ENCODE results near the gene LMO3. TPM values are rescaled to one million over a fixed set of nuclear protein-coding genes. Genes with fewer than 3 reads are reported as not detected.

LMO3 gene
- total RNA-seq, 2 donors from 2014 or later, result not detected

- no peak for ATAC-seq (replicated peaks in 1 of 2)
Measured at GRCh38 chr12:16590645-16591044, 15.3 kb downstream of the LMO3 start.

DNA sequence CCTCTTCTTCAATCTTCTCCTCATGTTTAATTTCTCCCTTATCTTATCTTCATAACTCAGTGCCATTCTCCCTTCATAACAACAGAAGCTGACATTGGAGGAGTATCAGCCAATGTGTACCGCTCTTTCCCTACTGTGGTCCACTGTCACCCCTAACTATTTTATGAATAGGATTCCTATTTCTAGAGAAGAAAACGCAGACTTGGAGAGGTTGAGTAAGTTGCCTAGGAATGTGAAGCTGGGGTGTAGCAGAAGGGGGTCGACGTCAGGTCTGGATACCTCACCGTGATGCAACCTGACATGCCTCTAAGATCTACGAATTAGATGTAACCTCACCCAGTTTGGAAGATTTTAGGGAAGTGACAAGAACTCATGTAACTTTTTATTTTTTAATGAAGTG lies 17.1 kb downstream of the LMO3 start:
- Mint-ChIP-seq H3K4me1 (ENCODE audit: low read depth) (no peaks in the 10 kb centered on the region), H3K4me3 (no peak overlapping the region), H3K9me3 (peaks cover 2 to 8% of the 10 kb centered on the region in 2 donors), H3K36me3 (ENCODE audit: insufficient read depth in 2 of 2) (no peaks in the 10 kb centered on the region), H3K27me3 (ENCODE audit: low read depth) (no peaks in the 10 kb centered on the region), H3K27ac (no peak overlapping the region)
- ATAC-seq (replicated peaks in 1 of 2) (no peak), DNase-seq (no peak)

More at GRCh38 chr12:16590645-16591044, 15.3 kb downstream of the LMO3 start:
- Mint-ChIP-seq H3K9me3 (peaks cover 0 to 4% of the 10 kb centered on the region in 2 donors), H3K36me3 (ENCODE audit: insufficient read depth in 2 of 2) (no peaks in the 10 kb centered on the region), H3K27ac (no peak overlapping the region), H3K4me3 (no peak overlapping the region), H3K27me3 (ENCODE audit: low read depth) (no peaks in the 10 kb centered on the region), H3K4me1 (ENCODE audit: low read depth) (no peaks in the 10 kb centered on the region)
- no peak for DNase-seq

DNA sequence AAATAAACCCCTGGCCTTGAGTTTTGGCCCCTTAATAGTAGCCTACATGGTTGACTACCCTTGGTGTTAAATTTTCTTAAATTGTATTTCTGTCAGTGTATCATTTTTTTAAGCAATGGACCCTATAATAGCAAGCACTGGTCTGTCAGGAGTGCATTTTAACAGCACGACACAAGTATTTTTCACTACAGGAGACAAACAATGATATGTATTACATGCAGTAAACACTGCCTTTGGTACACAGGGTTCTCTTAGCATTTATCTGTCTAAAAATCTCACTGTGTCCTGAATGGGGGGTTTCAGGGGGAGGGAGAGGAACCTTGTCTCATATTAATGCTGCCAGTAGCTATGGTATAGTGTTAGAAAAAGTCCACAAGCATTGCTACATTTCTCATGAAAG lies 18.4 kb downstream of the LMO3 start:
- ATAC-seq (replicated peaks in 1 of 2) (no peak), DNase-seq (no peak)
- no peak overlapping the region for H3K27ac Mint-ChIP-seq
- H3K27me3 Mint-ChIP-seq (ENCODE audit: low read depth), result no peaks in the 10 kb centered on the region
- no peaks in the 10 kb centered on the region for H3K4me1 Mint-ChIP-seq (ENCODE audit: low read depth)
- no peaks in the 10 kb centered on the region for H3K36me3 Mint-ChIP-seq (ENCODE audit: insufficient read depth in 2 of 2)
- peaks cover 10 to 12% of the 10 kb centered on the region in 2 donors for H3K9me3 Mint-ChIP-seq
- no peak overlapping the region for H3K4me3 Mint-ChIP-seq

DNA sequence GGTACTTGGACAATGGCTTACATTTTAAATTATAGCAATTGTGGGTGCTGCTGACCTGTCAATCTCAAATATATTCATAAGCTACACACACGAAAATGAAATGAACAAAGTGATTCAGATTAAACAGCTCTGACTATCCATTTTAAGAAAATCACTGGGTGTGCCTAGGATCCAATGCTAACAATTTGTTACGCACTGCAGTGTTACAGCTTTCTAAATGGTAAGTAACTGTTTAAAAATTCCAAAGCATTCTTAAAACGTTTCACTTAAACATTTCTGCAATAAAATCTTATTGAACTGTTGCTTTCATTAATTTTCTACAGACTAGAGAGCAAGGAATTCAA lies 18.9 kb downstream of the LMO3 start:
- H3K4me3 Mint-ChIP-seq, result no peak overlapping the region
- no peaks in the 10 kb centered on the region for H3K4me1 Mint-ChIP-seq (ENCODE audit: low read depth)
- H3K27me3 Mint-ChIP-seq (ENCODE audit: low read depth), result no peaks in the 10 kb centered on the region
- no peak for DNase-seq
- H3K9me3 Mint-ChIP-seq, result peaks cover 10 to 12% of the 10 kb centered on the region in 2 donors
- no peak overlapping the region for H3K27ac Mint-ChIP-seq
- H3K36me3 Mint-ChIP-seq (ENCODE audit: insufficient read depth in 2 of 2), result no peaks in the 10 kb centered on the region
- no peak for ATAC-seq (replicated peaks in 1 of 2)

DNA sequence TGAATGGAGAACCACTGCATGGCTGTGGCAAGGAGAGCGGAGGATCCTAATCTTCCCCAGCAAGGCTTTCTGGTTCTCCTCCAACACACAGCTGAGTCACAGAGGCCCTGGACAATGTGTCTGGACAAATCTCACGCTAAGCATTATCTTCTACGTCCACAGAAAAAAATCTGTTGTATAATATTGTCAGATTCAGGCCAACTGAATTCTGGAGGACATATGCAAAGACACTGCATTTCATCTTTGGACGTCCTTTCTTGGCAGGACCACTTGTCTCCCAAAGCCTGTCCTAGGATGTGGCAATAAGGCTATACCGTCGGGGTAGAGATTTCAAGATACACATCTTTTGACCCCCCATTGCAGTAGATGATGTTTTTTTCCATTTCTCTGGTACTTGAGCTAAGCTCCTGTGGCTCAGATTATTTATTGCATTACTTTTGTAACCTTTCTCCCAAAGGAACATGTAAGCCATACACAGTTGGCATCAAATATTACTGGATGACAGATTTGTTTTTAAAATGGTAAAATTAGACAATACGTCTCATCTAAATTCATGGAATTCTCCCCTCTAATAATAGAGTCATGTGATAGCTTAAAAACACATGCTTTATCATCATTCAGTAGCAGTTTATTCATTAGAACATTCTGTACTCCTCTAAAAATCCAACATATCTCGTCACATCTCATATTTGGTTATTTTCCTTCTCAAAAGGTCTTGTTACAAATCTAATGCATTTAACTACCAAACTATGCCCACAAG lies 19.4 kb downstream of the LMO3 start:
- H3K27me3 Mint-ChIP-seq (ENCODE audit: low read depth), result no peaks in the 10 kb centered on the region
- DNase-seq, result no peak
- H3K27ac Mint-ChIP-seq, result no peak overlapping the region
- no peak for ATAC-seq (replicated peaks in 1 of 2)
- H3K4me1 Mint-ChIP-seq (ENCODE audit: low read depth), result no peaks in the 10 kb centered on the region
- no peak overlapping the region for H3K4me3 Mint-ChIP-seq
- peaks cover 10 to 12% of the 10 kb centered on the region in 2 donors for H3K9me3 Mint-ChIP-seq
- H3K36me3 Mint-ChIP-seq (ENCODE audit: insufficient read depth in 2 of 2), result no peaks in the 10 kb centered on the region

DNA sequence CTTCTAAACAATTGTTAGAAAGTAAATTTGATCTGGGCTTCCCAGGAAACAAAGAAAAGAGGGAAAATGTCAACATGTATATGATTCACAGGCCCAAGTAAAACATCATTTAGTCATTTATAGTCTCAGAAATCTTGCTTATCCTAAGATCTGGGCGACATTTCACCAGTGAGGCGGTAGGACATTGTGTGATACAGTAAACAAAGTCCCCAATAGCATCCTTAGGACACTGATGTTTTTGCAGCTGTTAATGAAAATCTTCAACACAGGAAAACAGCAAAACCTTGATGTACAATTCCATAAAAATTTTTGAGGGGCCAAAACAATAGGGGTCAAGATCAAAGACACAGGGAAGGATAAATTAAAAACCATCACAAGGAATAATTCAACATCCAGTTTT lies 20.2 kb downstream of the LMO3 start:
- no peak overlapping the region for H3K27ac Mint-ChIP-seq
- no peaks in the 10 kb centered on the region for H3K4me1 Mint-ChIP-seq (ENCODE audit: low read depth)
- H3K4me3 Mint-ChIP-seq, result no peak overlapping the region
- no peak for DNase-seq
- H3K27me3 Mint-ChIP-seq (ENCODE audit: low read depth), result no peaks in the 10 kb centered on the region
- H3K36me3 Mint-ChIP-seq (ENCODE audit: insufficient read depth in 2 of 2), result no peaks in the 10 kb centered on the region
- peaks cover 10 to 12% of the 10 kb centered on the region in 2 donors for H3K9me3 Mint-ChIP-seq
- ATAC-seq (replicated peaks in 1 of 2), result no peak

GRCh38 chr12:16583969-16584745 lies 21.8 kb downstream of the LMO3 start:
- DNase-seq, result no peak
- no peak for ATAC-seq (replicated peaks in 1 of 2)
- Mint-ChIP-seq H3K36me3 (ENCODE audit: insufficient read depth in 2 of 2) (no peaks in the 10 kb centered on the region), H3K27ac (no peak overlapping the region), H3K9me3 (peaks cover 10 to 12% of the 10 kb centered on the region in 2 donors), H3K27me3 (ENCODE audit: low read depth) (no peaks in the 10 kb centered on the region), H3K4me1 (ENCODE audit: low read depth) (no peaks in the 10 kb centered on the region), H3K4me3 (no peak overlapping the region)

DNA sequence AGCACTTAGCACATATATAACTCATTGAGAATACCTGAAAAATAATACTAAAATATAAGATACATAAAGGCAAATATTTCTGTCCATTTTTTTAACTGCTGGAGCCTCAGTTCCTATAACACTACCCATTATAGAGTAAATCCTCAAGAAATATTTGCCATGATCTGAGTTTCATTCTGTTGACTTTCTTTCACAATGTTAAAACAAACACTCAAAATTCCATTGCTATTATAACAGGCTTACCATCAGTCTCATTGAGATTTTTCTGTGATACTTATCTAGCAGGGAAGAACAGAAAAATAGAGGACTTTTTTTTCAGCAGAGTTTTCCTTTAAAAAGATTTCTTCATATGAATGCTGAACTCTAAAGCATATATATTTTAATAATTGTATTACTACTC lies 24.5 kb downstream of the LMO3 start:
- ATAC-seq (replicated peaks in 1 of 2) (no peak), DNase-seq (no peak)
- no peak overlapping the region for H3K27ac Mint-ChIP-seq
- H3K36me3 Mint-ChIP-seq (ENCODE audit: insufficient read depth in 2 of 2), result no peaks in the 10 kb centered on the region
- H3K4me3 Mint-ChIP-seq, result no peak overlapping the region
- no peaks in the 10 kb centered on the region for H3K4me1 Mint-ChIP-seq (ENCODE audit: low read depth)
- no peaks in the 10 kb centered on the region for H3K27me3 Mint-ChIP-seq (ENCODE audit: low read depth)
- H3K9me3 Mint-ChIP-seq, result peaks cover 7 to 13% of the 10 kb centered on the region in 2 donors

- peaks cover 11 to 14% of the 10 kb centered on the region in 2 donors for H3K9me3 Mint-ChIP-seq
- peaks cover 0 to 2% of the 10 kb centered on the region in 2 donors for H3K36me3 Mint-ChIP-seq (ENCODE audit: insufficient read depth in 2 of 2)
- H3K4me1 Mint-ChIP-seq (ENCODE audit: low read depth), result no peaks in the 10 kb centered on the region
- H3K27me3 Mint-ChIP-seq (ENCODE audit: low read depth), result no peaks in the 10 kb centered on the region
- no peak overlapping the region for H3K27ac Mint-ChIP-seq
- ATAC-seq (replicated peaks in 1 of 2), result no peak
- H3K4me3 Mint-ChIP-seq, result no peak overlapping the region
- DNase-seq, result no peak
Measured at GRCh38 chr12:16579041-16579440, 26.9 kb downstream of the LMO3 start.

GRCh38 chr12:16573398-16574077 lies 32.4 kb downstream of the LMO3 start:
- no peak for DNase-seq
- H3K9me3 Mint-ChIP-seq, result peaks cover 6 to 9% of the 10 kb centered on the region in 2 donors
- no peaks in the 10 kb centered on the region for H3K4me1 Mint-ChIP-seq (ENCODE audit: low read depth)
- peaks cover 0 to 2% of the 10 kb centered on the region in 2 donors for H3K36me3 Mint-ChIP-seq (ENCODE audit: insufficient read depth in 2 of 2)
- ATAC-seq (replicated peaks in 1 of 2), result no peak
- no peaks in the 10 kb centered on the region for H3K27me3 Mint-ChIP-seq (ENCODE audit: low read depth)
- H3K27ac Mint-ChIP-seq, result no peak overlapping the region
- H3K4me3 Mint-ChIP-seq, result no peak overlapping the region

- H3K4me1 Mint-ChIP-seq (ENCODE audit: low read depth), result no peaks in the 10 kb centered on the region
- no peak overlapping the region for H3K27ac Mint-ChIP-seq
Measured at GRCh38 chr12:16568873-16569272, 37.1 kb downstream of the LMO3 start.

DNA sequence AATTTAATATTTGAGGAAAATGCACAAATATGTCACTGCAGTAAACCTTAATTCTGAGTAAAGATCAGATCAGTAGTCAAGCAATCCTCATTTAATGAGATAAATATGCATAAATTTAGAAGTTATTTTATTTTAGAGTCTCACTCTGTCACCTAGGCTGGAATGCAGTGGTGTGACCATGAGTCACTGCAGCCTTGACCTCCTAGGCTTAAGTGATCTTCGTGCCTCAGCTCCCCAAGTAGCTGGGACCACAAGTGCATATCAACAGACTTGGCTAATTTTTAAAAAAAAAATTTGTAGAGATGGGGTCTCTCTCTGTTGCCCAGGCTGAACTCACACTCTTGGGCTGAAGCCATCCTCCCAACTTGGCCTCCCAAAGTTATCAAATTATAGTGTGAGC lies 41.3 kb downstream of the LMO3 start:
- no peak overlapping the region for H3K27ac Mint-ChIP-seq
- no peak overlapping the region for H3K4me3 Mint-ChIP-seq
- H3K9me3 Mint-ChIP-seq, result peaks cover 4 to 8% of the 10 kb centered on the region in 2 donors
- H3K36me3 Mint-ChIP-seq (ENCODE audit: insufficient read depth in 2 of 2), result no peaks in the 10 kb centered on the region
- DNase-seq (no peak), ATAC-seq (replicated peaks in 1 of 2) (no peak)
- H3K27me3 Mint-ChIP-seq (ENCODE audit: low read depth), result no peaks in the 10 kb centered on the region
- no peaks in the 10 kb centered on the region for H3K4me1 Mint-ChIP-seq (ENCODE audit: low read depth)

More at GRCh38 chr12:16568873-16569272, 37.1 kb downstream of the LMO3 start:
- ATAC-seq (replicated peaks in 1 of 2) (no peak), DNase-seq (no peak)
- H3K9me3 Mint-ChIP-seq, result peaks cover 5 to 6% of the 10 kb centered on the region in 2 donors
- H3K36me3 Mint-ChIP-seq (ENCODE audit: insufficient read depth in 2 of 2), result no peaks in the 10 kb centered on the region
- no peak overlapping the region for H3K4me3 Mint-ChIP-seq
- H3K27me3 Mint-ChIP-seq (ENCODE audit: low read depth), result no peaks in the 10 kb centered on the region

DNA sequence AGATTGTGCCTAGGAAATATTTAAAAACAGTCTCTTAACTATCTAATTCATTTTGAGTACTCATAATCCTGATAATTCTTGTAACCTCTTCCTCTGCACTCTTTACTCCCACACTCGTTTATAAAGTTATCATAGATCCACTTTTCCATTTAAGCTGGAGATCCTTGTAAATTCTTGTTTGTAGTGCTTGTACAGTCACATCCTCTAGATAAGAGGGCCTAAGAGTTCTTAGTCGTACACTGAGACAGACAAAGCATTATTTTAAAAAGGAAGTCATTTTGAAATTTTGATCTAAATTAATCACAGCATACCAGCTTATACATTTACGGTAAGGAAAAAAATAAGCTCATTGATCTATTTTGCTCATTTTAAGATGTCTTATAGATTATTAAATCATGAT lies 42.5 kb downstream of the LMO3 start:
- Mint-ChIP-seq H3K4me1 (ENCODE audit: low read depth) (no peaks in the 10 kb centered on the region), H3K4me3 (no peak overlapping the region), H3K9me3 (peaks cover 4 to 8% of the 10 kb centered on the region in 2 donors), H3K36me3 (ENCODE audit: insufficient read depth in 2 of 2) (no peaks in the 10 kb centered on the region), H3K27ac (no peak overlapping the region), H3K27me3 (ENCODE audit: low read depth) (no peaks in the 10 kb centered on the region)
- DNase-seq (no peak), ATAC-seq (replicated peaks in 1 of 2) (no peak)
